GM21529 (cell line): ENCODE results near the gene PGBD5.

ENCODE experiments used
- ATAC-seq: cut with Tn5 transposase; IDR thresholded peaks from one replicate; pipeline ENCODE4 v1.9.1; 2021; ENCODE audit not compliant: unreplicated experiment

The PGBD5 gene

GRCh38 chr1:230326971-230327891 is 98.9 kb downstream of the PGBD5 start:
- no peak for ATAC-seq

- ATAC-seq = no peak
Observed at GRCh38 chr1:230323686-230324085, 102.4 kb downstream of the PGBD5 start.

- ATAC-seq = no peak
Observed at GRCh38 chr1:230322967-230323547, 103.1 kb downstream of the PGBD5 start.

GRCh38 chr1:230322421-230322756 is 103.7 kb downstream of the PGBD5 start:
- ATAC-seq = no peak

GRCh38 chr1:230321741-230322420 is 104.3 kb downstream of the PGBD5 start:
- ATAC-seq = no peak

GRCh38 chr1:230321341-230321740 is 104.8 kb downstream of the PGBD5 start:
- ATAC-seq = no peak

GRCh38 chr1:230320804-230321203 is 105.3 kb downstream of the PGBD5 start:
- no peak for ATAC-seq

GRCh38 chr1:230319014-230319747 is 107.0 kb downstream of the PGBD5 start:
- ATAC-seq = no peak

GRCh38 chr1:230317823-230318819 is 108.0 kb downstream of the PGBD5 start:
- ATAC-seq = no peak

- no peak for ATAC-seq
Observed at GRCh38 chr1:230316864-230317745, 109.0 kb downstream of the PGBD5 start.

- no peak for ATAC-seq
Observed at GRCh38 chr1:230315099-230315498, 111.0 kb downstream of the PGBD5 start.

- ATAC-seq = no peak
Observed at GRCh38 chr1:230314142-230314470, 112.0 kb downstream of the PGBD5 start.

- ATAC-seq = no peak
Observed at GRCh38 chr1:230313453-230314141, 112.5 kb downstream of the PGBD5 start.

- ATAC-seq = no peak
Observed at GRCh38 chr1:230312676-230313075, 113.5 kb downstream of the PGBD5 start.

GRCh38 chr1:230310381-230311163 is 115.6 kb downstream of the PGBD5 start:
- no peak for ATAC-seq

GRCh38 chr1:230309646-230310177 is 116.4 kb downstream of the PGBD5 start:
- no peak for ATAC-seq

GRCh38 chr1:230308821-230309220 is 117.3 kb downstream of the PGBD5 start:
- no peak for ATAC-seq

GRCh38 chr1:230308039-230308438 is 118.1 kb downstream of the PGBD5 start:
- no peak for ATAC-seq
